LHCN-M2 (cell line): ENCODE results near the gene AFF2. TPM values are rescaled to one million over a fixed set of nuclear protein-coding genes. Genes with fewer than 3 reads are reported as not detected.

Source experiments
- DNase-seq: peaks from one replicate; pipeline ENCODE4 v3.0.0-alpha.2; 2012; ENCODE audit warnings: low read depth
- total RNA-seq: library from RNA; depleted of rRNA; stranded (reverse); fragments of >200 nt; gene quantifications from 2 replicates; pipeline ENCODE4 v1.2.3, GENCODE V29; 2014

AFF2 gene
- total RNA-seq, 1 experiment from 2014 or later: 5.9 TPM

- DNase-seq: peak; percentile 67
These were observed 81.9 kb downstream of the AFF2 start for GRCh38 chrX:148582353-148582752.

DNA sequence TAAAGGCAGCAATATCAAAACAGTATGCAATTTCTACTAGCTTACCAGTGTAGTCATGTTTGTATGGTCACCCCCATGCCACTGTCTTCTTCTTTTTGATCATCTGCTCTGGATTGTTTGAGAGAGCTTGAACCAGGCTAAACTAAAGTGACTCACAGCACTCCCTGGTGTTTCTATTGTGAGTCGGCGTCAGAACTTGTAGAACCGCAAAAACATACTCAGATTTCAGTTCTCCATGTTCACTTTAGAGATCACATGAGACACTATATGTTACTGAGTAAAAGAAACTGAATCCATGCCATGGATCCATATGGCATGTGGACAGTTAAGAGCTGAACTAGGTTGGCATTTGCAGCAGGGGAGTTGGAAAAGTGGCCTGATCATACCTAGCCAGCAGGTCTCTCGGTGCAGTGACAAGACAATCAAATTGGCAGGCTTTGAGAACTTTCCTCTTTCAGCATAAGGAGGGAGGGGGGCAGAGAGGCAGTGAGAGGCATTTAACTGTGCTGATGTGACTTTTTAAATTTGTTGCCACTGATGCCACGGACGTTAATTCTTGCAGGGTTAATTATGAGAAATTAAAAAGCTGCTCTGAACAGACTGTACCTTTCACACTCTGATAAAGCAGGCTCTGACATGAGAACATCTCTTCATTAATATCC lies 88.4 kb downstream of the AFF2 start:
- peak; percentile 69 for DNase-seq

GRCh38 chrX:148592595-148592994 lies 92.2 kb downstream of the AFF2 start:
- no peak for DNase-seq

DNA sequence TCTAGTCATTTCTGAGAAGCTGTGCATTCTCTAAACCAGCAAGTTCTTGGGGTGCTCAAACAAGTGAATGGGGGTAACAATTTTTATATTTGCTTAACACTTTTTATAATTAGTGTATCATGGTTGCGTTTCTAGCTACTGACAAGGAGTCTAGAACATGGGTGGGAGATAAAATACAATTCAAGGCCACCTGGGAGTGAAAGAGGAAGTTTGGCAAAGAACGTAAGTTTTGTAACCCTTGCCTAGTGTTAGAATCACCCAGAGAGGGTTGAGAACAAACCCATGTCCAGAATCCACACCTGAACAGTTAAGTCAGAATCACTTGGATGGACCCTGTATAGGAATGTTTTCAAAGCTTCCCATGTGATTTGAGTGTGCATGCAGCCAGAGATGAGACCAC lies 92.7 kb downstream of the AFF2 start:
- DNase-seq: no peak

GRCh38 chrX:148593987-148594386 lies 93.6 kb downstream of the AFF2 start:
- DNase-seq: no peak

- no peak for DNase-seq
These were observed 99.0 kb downstream of the AFF2 start for GRCh38 chrX:148599404-148599803.

DNA sequence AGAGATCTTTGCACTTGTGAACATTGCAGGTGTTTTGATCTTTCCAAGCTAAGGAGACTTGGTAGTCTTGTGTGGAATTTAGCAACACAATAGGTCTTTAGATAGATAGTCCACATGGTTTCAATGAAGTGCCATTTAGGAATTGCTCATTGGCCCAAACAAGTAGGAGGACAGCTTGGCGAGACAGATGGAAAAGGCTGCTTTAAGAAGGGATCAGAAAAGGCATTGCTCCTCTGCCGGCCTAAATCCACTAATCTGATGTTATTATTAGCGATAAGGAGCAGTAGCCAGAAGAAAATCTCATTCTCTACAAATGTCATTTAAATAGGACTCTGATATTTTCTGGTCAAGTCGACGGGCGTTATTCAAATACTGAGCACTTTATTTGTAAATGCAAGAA lies 99.7 kb downstream of the AFF2 start:
- DNase-seq: no peak

- DNase-seq: no peak
These were observed 100.2 kb downstream of the AFF2 start for GRCh38 chrX:148600581-148600980.

DNA sequence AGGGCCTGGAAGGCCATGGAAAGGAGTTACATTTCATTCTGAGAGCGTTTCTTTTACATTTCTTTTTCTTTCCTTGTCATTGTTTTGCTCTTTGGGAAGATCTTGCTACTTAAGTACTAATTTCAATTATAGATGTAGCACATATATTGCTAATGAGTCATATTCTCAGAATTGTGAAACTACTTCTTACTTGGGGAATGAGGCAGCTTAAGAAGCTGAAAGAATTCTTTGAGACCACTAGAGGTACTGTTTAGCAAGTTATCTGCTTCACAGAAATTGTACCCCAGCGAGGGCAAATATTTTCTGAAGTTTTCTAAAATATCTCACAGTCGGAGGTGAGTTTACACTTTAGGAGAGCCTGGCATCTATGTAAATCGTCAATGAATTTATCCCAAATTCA lies 100.6 kb downstream of the AFF2 start:
- DNase-seq: peak; percentile 44

GRCh38 chrX:148609515-148610327 lies 109.3 kb downstream of the AFF2 start:
- DNase-seq: peak; percentile 8

DNA sequence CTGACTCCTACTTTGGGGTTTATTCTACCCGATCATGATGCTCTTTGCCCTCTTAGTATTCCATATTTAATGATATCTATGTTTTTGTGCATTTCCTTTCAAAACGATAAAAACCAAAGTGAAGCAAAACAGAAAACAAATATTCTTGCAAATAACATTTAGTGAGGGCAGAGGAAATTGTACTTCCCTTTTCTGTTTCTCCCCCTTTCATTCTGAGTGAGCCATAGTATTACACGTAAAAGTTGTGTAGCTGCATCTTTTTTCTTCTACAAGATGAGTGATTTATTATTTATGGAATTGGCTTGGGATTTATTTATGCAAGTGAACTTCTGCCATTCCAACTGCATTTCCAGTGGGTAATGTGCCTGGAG lies 109.9 kb downstream of the AFF2 start:
- no peak for DNase-seq

- DNase-seq: no peak
These were observed 111.6 kb downstream of the AFF2 start for GRCh38 chrX:148611993-148612392.

DNA sequence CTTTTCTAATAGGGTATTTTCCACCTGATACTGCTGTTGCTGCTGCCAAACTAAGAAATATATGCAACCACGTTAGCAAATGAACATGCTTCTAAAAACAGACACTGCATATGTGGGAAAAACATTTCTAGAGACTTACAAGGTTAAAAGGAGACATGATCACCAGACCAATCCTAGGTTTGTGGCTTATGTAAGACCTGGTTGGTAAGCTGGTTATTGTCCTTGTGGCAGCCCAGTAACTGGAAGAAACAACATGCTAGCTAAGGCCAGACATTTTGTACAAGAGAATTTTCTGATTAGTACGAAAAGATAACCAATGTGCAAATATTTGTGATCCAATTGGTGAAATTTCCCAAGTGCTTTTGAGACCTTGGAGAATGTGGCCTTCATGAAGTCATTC lies 112.0 kb downstream of the AFF2 start:
- no peak for DNase-seq

DNA sequence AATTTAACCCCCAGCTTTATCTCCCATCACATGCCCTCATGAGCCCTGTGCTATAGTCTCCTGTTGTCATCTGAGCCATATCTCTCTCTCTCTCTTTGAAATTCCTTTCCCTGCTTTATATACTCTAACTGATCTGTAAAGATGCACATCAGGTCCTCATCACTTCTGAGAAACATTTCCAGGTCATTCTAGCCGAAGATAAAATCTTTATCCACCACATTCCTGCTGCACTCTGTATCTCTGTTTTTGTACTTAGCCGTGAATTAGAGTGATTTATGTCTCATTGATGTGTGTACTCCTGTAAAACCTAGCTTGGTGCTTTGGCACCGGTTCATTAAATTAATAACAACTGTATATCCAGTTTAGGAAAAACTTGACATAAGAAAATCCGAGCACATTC lies 113.2 kb downstream of the AFF2 start:
- no peak for DNase-seq

DNA sequence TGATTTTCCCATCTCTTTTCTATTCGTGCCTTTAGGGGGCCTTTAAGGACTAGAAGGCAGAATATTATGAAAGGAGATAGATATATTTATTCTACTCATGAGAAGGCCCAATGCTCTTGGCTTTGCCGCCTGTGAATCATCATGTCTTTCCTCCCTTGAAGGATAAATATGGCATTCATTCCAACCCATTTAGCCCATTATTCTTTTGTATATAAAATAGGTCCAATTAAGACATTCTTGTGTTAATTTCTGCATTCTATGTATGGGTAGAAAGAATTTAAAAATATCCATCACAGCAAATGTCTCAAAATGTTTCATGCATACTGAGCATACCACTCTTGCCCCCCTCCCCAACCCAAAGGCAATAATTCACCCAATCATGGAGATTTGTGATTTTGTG lies 115.1 kb downstream of the AFF2 start:
- DNase-seq: no peak

DNA sequence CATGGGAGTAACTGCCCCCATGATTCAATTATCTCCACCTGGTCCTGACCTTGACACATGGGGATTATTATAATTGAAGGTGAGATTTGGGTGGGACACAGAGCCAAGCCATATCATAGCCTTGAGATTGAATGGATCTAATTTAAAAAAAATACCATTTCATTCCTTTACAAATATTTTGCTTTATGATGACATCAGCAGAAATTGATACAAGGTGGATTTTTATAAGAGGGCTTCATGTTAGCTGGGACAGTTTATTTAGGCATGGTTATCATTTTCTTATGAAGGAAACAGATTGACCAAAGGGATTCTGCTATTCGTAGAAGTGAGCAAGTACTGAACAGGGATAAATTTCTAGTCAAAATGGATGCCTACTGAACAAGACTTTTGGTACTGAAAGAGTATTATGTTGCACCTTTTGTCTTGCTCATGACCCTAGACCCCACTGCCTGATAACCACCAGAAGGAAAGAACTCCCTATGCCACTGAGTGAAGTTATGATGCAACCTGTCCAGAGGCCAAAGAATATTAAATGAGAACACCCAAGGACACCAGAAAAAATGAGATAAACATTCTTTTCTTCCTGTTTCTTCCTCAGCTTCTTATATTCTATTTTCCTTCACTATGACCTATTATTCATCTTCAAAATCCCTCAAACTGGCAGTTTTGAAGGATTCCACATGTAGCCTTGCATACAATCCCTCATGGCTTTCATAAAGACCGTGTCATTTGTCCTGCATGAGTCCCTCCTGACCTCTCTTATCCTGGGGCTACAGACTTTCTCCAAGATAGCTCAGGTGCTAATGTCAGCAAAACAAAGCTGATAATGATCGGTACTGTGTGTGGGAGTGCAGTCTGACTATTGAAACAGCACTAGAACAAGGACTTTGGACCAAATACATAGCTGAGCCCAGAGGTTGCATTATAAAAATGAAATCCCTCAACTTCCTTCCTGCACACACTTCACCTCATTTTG lies 118.3 kb downstream of the AFF2 start:
- DNase-seq: no peak

- DNase-seq: peak; percentile 30
These were observed 119.6 kb downstream of the AFF2 start for GRCh38 chrX:148620023-148620422.

GRCh38 chrX:148624951-148625474 lies 124.6 kb downstream of the AFF2 start:
- DNase-seq: no peak

GRCh38 chrX:148628621-148629020 lies 128.2 kb downstream of the AFF2 start:
- DNase-seq: no peak

DNA sequence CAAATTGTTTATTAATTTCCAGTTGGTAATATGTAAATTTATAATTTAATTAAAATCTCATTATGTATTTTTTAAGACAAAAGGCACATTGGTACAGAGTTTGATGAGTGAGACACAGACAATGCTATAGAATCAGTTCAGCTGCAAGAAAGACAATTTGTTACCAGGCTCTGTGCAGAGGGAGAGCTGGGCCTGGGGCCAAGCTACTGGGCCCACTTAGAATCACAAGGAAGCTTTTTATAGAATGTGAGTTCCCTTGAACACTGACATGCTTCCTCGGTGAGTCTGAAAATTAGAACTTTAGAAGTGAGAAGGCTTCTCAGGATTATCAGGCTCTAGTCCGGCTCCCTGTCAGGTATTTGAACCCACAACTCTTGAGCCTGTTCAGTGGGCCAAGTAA lies 129.0 kb downstream of the AFF2 start:
- DNase-seq: no peak

DNA sequence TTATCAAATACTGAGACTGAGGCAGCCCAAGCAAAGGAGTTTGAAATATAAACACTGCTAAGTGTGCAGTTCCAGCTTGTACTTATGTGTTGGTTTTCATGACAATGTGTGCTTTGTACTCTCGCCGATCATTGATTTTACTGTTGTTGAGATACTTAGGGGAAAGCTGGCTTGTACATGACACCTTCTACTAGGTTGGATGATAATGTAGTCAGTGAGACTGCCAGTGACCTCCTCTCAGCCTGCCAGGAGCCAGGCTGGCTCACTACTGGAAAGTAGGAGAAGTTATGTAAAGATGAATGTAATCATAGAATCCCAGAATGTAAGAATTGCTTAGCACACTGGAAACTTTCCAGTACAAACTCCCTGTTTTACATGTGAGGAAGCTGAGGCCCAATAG lies 132.0 kb downstream of the AFF2 start:
- no peak for DNase-seq
